ENCODE data around the gene SHD.

- TF ChIP-seq CTCF (conservative IDR thresholded peaks at IDR 0.05; ENCODE audit: low read depth, low read length) (no peak), EZH2 (IDR thresholded peaks at IDR 0.05; ENCODE audit: low read length, unreplicated experiment) (no peak)
Observed at GRCh38 chr19:4267901-4268815, 10.9 kb upstream of the SHD start.
